Measurements from ENCODE around the gene EFNA2. TPM values are rescaled to one million over a fixed set of nuclear protein-coding genes. Genes with fewer than 3 reads are reported as not detected.
A peak's percentile ranks its signal among the peaks of the same experiment; 100 is the strongest.

EFNA2 gene
- total RNA-seq, 2 experiments from 2014 or later = not detected

DNA sequence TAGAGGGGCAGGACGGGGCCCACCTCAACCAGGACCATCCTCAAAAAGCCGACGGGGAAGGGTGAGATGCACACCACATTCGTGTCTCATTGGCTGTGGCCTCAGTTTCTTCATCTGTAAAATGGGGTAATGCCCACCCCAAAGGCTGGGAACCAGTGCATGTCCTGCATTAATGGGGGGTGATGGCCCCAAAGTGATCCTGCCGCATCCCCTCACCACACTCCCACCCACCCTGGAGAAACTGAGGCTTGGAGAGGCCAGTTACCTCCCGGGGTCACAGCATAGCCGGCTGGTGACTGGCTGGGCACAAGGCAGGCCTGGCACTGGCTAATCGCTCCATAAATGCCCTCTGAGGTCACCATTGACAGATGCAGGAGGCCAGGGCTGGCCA lies 37.9 kb upstream of the EFNA2 start:
- no peak for TF ChIP-seq CTCF (IDR thresholded peaks at IDR 0.05)
- POLR2A ChIA-PET = interaction anchor here (1.3 kb wide), 1 partner anchor 18 kb away, joined by 4 read pairs; no protein-coding TSS in a partner anchor
- peaks cover 19% of the 10 kb centered on the region for H3K36me3 Mint-ChIP-seq (ENCODE audit: low read depth)
- CTCF ChIA-PET = interaction anchor here (7.5 kb wide), 1 partner anchor 14 kb away, joined by 449 read pairs; the partner anchor contains the start of gene CIRBP
- no peak overlapping the region for H3K4me3 Mint-ChIP-seq
- H3K27ac Mint-ChIP-seq = no peak overlapping the region
- no peaks in the 10 kb centered on the region for H3K27me3 Mint-ChIP-seq
- DNase-seq = no peak
- H3K9me3 Mint-ChIP-seq = no peaks in the 10 kb centered on the region
- ATAC-seq = no peak
- intact Hi-C loops (cut with micrococcal nuclease) = loop anchor here (10.0 kb wide), 1 partner anchor 143 kb away; the partner anchor contains the start of gene GPX4
- H3K4me1 Mint-ChIP-seq (ENCODE audit: low read depth) = peaks cover 14% of the 10 kb centered on the region

- ChIA-PET CTCF (interaction anchor here (1.0 kb wide), 2 partner anchors 14 to 18 kb away, joined by 4 to 7 read pairs; no protein-coding TSS in a partner anchor), POLR2A (interaction anchor here (0.6 to 1.4 kb wide), 5 partner anchors 14 to 25 kb away, joined by 3 to 4 read pairs (median 3); no protein-coding TSS in a partner anchor)
- H3K4me3 Mint-ChIP-seq = peak within 1 kb of the TSS; percentile 74
- peaks cover 22% of the 10 kb centered on the region for H3K36me3 Mint-ChIP-seq (ENCODE audit: low read depth)
- H3K4me1 Mint-ChIP-seq (ENCODE audit: low read depth) = peaks cover 11% of the 10 kb centered on the region
- ATAC-seq = peak; percentile 5
- no peaks in the 10 kb centered on the region for H3K27me3 Mint-ChIP-seq
- H3K27ac Mint-ChIP-seq = peak within 1 kb of the TSS; percentile 88
- no peak for TF ChIP-seq CTCF (IDR thresholded peaks at IDR 0.05)
- intact Hi-C loops (cut with micrococcal nuclease) = loop anchor here (10.0 kb wide), 1 partner anchor 143 kb away; the partner anchor contains the start of gene GPX4
- DNase-seq = peak; percentile 75
- no peaks in the 10 kb centered on the region for H3K9me3 Mint-ChIP-seq
Measured at GRCh38 chr19:1248139-1248785, 37.4 kb upstream of the EFNA2 start, which contains the start of gene MIDN. Gene MIDN, plus strand, starts transcription at chr19:1248583. Its CDS starts 1,714 bp downstream, at chr19:1250297.

GRCh38 chr19:1248786-1249297 lies 36.8 kb upstream of the EFNA2 start:
- H3K27ac Mint-ChIP-seq = peak overlapping the region; percentile 88
- peaks cover 11% of the 10 kb centered on the region for H3K4me1 Mint-ChIP-seq (ENCODE audit: low read depth)
- peaks cover 26% of the 10 kb centered on the region for H3K36me3 Mint-ChIP-seq (ENCODE audit: low read depth)
- ATAC-seq (peak; percentile 13), DNase-seq (peak; percentile 81)
- CTCF ChIA-PET = interaction anchor here (1.0 kb wide), 2 partner anchors 13 to 18 kb away, joined by 4 to 7 read pairs; no protein-coding TSS in a partner anchor
- POLR2A ChIA-PET = interaction anchor here (0.6 to 1.4 kb wide), 5 partner anchors 13 to 24 kb away, joined by 3 to 4 read pairs (median 3); no protein-coding TSS in a partner anchor
- H3K4me3 Mint-ChIP-seq = peak overlapping the region; percentile 74
- H3K27me3 Mint-ChIP-seq = no peaks in the 10 kb centered on the region
- TF ChIP-seq CTCF (IDR thresholded peaks at IDR 0.05) = peak; percentile 96
- H3K9me3 Mint-ChIP-seq = no peaks in the 10 kb centered on the region
- intact Hi-C loops (cut with micrococcal nuclease) = loop anchor here (10.0 kb wide), 1 partner anchor 144 kb away; the partner anchor contains the start of gene GPX4

DNA sequence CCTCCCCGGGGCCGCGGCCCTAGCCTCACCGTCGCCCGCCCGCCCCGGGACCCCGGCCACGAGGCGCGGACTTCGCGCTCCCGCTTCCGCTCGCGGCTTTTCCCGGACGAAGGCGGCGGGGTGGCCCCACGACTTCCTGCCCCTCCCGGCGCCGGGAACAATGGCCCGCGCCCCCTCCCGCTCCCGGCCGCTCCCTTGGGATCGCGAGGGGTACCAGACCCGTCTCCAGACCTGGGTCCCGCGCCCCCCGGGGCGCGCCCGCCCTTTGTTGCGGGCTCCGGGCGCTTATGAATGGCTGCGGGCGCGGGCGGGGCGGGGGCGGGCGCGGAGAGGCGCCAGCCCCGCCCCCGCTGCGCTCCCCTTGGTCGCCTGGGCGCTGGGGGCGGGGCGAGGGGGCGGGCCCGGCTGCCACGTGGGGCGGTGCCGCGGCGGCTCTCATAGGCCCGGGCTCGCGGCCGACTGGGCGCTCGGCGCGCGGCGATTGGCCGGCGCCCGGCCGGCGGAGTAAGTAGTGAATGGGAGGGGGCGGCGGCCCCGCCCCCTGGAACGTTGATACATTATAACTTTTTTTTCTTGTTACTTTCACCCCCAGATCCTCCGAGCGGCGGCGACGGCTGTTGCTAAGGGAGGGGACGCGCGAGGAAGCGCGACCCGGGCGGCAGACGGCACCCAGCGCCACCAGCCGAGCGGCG lies 36.2 kb upstream of the EFNA2 start:
- Mint-ChIP-seq H3K27me3 (no peaks in the 10 kb centered on the region), H3K36me3 (ENCODE audit: low read depth) (peaks cover 28% of the 10 kb centered on the region), H3K9me3 (no peaks in the 10 kb centered on the region), H3K4me1 (ENCODE audit: low read depth) (peaks cover 10% of the 10 kb centered on the region), H3K4me3 (peak overlapping the region; percentile 73), H3K27ac (peak overlapping the region; percentile 75)
- ATAC-seq = peak; percentile 40
- intact Hi-C loops (cut with micrococcal nuclease) = loop anchor here (10.0 kb wide), 1 partner anchor 145 kb away; the partner anchor contains the start of gene GPX4
- ChIA-PET CTCF (interaction anchor here (1.0 kb wide), 2 partner anchors 13 to 17 kb away, joined by 4 to 7 read pairs; no protein-coding TSS in a partner anchor), POLR2A (interaction anchor here (0.5 to 1.4 kb wide), 7 partner anchors 12 to 233 kb away, joined by 3 to 5 read pairs (median 3); partner anchors contain the start of gene CIRBP)
- DNase-seq = peak; percentile 95
- TF ChIP-seq CTCF (IDR thresholded peaks at IDR 0.05) = no peak

All from activated CD8-positive, alpha-beta T cell treated with anti-CD3 and anti-CD28 coated beads for 36 hours (primary cell).